ENCODE data around the gene PTPRT.

GRCh38 chr20:42255821-42256220, 933.9 kb downstream of the PTPRT start:
- no peak for TF ChIP-seq CTCF (IDR thresholded peaks at IDR 0.05)
- TF ChIP-seq POLR2A (IDR thresholded peaks at IDR 0.05) = no peak
- TF ChIP-seq POLR2AphosphoS5 (IDR thresholded peaks at IDR 0.05) = no peak

All from transverse colon (tissue), 4 donors.